HUDEP-2 (cell line): ENCODE measurements around the gene PLA2G6.
"Not testable (repeated sequence)": the region's sequence is repeated elsewhere in the genome, so short reads cannot be mapped to it uniquely, and the experiment has no call there.

Experiments used
- DNase-seq, 76 experiments: peaks; one replicate each; lab custom pipeline; 2025; ENCODE audit not compliant: unreplicated experiment in 76 of 76; lab: John Stamatoyannopoulos, UW

PLA2G6 gene

DNA sequence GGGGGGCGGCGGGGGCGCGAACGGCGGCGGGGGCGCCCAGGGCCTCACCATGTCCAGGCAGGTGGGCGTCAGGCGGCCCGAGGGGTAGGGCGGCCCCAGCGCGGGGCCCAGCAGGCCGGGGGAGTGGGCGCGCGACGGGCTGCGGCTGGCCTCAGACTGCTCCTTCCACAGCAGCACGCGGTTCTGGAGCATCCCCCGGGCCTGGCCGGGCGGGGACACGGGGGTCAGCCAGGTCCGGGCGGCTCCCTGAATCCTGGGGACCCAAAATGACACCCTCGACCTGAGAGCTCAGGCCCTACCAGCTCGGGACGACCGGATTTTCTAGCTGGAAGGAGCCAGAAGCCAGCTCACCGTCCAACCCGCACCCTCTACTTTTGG, 92.2 kb downstream of the PLA2G6 start:
- no peak for DNase-seq

DNA sequence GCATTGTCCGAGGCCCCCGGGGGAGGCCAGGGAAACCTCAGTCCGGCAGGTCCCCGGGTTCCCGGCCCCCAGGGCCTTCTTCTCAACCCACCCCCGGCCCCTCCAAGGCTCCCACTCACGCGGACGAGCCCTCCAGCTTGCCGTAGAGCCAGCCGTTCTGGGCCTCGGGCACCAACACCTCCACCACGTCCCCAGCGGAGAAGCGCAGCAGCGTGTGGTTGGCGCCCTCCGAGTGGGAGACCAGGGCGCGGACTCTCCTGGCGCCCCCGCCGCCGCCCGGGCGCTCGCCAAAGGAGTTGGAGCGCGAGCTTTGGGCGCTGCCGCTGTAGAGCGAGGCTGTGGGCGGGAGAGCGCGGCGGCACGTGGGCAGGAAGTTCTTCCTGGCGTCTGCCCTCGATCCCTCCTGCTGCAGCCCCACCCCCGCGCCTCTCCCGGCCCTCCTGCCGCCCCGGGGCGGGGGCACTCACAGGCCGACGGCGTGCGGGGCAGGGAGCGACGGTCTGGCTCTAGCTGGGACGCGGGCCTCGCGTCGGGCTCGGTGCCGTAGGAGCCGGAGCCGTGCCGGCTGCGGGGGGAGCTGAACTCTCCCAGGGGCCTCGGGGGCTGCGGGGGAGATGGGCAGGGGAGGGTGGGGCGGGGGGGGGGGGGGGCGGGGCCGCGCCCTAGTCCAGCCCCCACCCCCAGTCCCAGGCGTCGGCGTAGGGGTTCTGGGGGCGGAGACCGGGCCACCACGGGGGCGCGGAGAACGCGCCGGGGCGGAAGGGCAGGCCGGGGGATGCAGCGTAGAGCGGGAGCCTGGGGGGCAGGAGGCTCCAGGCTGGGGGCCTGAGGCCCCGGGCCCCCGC, 92.8 kb downstream of the PLA2G6 start:
- peak in 3 of 76 experiments; percentile 18 to 41 (median 35) for DNase-seq

DNA sequence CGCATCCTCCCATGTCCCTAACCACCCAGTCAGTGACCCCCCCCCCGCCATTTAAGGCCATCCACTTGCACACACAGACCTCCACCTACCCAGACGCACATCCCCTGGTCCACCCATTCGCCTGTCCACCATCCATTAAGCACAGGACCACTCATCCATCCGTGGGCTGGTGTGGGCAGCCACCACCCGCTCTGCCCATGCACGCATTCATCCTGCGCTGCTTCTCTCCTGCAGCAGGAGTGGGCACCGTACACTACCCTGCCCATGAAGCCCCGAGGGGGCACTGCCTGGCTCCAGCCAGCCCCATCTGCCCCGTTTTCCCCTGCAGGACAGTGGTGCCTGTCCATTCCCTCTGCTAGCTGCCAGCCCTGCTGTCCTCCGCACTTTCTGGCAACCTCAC, 93.8 kb downstream of the PLA2G6 start:
- no peak for DNase-seq

DNA sequence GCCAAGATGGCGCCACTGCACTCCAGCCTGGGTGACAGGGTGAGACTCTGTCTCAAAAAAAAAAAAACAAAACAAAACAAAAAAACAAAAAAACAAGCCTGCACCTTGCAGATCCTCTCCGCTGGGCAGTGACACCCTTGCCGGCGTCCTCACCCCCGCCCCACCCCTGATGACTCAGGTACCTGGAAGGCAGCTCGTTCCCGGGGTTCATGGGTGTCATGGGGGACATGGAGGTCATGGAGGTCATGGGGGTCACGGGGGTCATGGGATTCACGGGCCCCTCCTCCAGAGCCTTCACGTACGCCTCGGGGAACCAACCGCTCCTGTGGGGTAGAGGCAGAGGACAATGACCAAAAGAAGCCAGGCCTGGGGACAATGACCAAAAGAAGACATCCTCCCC, 94.7 kb downstream of the PLA2G6 start:
- DNase-seq: no peak

DNA sequence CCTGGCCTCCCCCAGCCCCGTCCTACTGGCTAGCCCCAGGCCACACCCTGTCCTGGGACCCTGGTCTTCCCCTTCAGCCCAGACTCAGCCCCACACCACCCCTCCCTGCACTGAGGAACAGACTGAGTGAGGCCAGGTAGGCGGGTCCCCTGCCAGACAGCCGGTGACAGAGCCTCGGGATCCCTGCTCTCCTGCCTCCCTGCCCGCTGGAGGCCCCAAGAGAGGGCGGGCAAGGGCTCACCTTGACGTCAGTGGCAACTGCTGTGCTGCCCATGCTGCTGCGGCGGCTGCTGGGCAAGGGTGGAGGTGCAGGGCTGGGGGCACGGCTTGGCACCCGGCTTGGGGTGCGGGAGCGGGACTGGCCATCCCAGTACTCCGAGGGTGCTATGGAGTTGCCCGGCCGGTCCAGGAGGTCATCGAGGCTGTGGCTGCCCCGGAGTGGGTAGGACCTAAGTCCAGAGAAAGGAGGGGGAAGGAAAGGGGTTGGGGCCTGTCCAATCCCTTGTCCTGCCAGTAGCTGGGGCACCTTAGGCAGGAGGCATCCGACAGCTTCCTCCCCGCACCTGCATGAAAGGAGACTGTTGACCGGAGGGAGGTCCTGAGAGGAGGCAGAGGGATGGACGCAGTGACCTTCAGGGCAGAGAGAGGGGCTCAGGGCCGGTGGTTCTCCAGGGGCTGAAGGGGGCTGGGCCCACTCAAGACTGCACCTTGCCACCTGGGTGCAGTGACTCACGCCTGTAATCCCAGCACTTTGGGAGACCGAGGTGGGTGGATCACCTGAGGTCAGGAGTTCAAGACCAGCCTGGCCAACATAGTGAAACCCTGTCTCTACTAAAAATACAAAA, 95.4 kb downstream of the PLA2G6 start:
- DNase-seq: no peak

DNA sequence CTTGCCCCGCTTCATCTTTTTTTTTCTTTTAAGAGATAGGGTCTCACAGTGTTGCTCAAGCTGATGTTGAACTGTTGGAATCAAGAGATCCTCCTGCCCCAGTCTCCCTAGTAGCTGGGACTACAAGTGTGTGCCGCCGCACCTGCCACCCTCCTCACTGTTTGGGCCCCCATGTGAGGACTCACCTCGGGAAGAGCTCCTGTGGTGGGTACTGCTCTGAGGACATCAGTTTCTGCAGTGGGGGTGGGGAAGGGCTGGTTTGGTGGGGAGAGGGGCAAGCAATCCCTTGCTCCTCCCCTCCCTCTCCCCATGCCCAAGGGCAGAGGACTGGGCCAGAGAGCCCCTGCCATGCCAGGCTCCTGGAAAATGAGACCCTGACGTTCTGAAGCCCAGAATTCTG, 96.1 kb downstream of the PLA2G6 start:
- no peak for DNase-seq

DNA sequence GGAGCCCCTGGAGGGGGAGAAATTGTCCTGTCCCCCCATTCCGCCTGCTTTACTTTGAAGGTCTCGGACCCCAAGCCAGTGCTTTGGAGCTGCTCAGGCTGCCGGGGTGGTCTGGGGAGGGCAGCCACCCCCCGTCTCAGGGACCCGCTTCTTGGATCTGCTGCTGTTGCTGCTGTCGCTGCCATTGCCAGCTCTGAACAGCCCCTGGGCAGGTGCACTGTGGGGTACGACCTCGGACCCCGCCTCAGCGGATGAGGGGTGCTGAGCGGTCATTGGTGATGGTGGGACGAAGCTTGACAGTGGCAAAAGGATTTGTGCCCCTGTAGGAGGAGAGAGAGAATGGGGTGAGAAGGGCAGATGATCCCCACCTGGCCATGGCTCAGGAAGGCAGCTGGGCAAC, 96.6 kb downstream of the PLA2G6 start:
- DNase-seq: no peak

DNA sequence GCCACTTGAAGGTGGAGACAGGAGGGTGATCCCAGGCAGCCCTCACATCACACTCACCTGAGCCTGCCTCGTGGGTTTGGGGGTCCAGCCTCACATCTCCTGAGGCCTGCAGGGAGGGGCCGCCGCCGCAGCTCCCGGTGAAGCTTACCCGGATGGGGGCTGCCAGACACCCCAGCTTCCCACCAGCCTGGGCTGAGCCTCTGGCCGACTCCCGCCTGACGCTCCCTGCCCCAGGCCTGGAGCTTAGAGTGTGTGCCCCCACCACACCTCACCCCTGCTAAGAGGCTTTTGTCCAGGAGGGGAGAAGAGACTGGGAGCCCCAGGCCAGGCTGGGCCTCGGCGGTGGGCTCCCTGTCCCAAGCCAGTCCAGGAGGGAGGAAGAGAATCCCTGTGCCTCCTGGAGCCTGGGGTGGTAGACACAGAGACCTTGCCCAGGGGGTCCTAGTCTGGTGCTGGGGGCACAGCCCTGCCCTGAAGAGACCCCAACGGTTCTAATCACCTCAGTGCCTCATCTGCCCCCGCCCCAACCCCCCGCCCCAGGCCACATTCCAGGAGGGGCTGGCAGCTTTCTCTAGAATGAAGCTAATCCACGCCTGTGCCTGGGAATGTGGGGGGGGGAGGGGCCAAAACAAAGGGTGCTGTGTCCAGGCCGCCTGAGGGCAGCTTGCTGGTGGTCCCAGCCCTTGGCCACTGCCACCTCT, 97.5 kb downstream of the PLA2G6 start, which contains the start of gene SLC16A8:
SLC16A8 (minus strand) TSS at position 254 of the 701 bp plus-strand sequence. CDS start 1,311 bp downstream, outside the sequence.
- no peak for DNase-seq

DNA sequence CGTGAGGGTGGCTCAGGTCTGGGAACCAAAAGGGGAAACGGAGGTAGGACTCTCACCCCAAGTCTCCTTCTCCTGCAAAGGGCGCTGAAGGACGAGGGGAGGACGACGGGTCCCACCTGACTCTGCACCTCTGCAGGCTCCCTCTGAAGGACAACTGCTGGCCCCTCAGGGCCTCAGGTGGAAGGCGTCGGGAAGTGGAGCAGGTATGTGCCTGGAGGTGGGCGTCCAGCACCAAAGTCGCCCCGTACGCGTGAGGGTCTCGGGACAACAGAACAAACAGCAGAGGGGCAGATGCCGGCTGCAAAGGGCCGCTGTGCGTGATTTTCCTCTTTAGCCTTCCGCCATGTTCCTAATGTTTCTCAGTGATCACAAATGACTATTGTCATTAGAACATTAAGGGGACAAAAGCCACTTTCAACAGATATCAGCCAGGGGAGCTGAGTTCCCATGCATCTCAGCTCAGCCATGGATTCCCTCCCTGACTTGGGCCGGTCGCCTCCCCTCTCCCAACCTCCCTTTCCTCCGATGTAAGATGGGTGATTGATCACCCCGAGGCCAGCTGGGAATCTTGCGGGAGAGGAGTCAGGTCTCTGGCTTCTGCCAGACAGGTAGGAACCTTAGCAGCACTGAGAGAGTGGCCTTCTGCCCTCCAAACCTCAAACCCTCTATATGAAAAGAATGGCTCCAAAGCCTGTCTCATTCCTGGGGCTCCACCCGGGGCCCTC, 98.5 kb downstream of the PLA2G6 start:
- DNase-seq: no peak

DNA sequence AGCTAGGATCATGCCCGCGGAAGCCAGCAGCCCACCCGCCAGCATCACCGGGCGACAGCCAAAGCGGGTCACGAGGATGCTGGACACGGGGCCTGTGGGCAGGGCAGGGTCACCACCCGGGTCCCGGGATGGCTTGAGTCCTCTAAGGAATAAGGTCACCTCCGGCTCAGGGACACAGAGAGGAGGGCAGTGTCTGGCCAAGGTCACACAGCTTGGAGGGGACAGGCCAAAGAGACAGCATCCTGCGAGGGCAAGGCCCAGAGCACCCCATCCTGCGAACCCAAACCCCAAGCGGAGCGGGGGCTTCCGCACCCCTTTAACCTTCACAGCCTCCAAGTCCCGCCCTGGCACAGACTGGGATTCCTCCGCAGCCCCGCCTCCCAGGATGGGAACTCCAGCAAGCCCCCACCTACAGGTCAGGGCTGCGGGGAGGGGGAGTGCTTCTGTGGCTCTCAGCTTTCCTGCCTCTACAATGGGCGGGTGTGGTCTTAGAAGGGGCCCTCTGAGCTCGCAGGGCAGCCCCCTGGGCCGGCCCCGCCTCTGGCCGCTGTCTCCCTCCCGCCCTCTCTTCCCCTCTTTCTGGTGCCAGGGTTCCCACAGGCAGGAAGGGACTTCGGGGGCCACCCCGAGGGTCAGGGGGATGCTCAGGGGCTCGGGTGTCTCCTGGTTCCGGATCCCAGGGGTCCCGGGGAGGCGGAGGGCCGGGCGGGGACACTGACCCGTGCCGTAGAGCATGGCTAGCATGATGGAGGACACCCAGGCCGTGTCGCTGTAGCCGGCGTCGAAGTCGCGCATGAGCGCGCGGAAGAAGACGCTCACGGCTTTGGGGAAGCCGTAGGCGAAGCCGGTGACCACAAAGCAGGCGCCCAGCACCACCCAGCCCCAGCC, 99.4 kb downstream of the PLA2G6 start:
- no peak for DNase-seq

DNA sequence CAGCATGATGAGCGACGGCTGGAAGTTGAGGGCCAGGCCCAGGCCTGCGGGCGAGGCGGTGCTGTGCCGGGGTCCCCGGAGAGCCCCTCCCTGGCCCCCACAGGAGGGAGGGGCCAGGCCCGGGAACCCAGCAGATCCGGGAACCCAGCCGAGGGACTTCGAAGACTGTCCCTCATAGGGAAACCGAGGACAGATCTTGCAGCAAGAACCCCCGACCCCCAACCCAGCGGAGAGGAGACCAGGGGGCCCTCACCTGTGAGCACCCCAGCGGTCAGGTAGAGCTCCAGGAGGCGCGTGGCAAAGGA, 100.0 kb downstream of the PLA2G6 start:
- DNase-seq: no peak

DNA sequence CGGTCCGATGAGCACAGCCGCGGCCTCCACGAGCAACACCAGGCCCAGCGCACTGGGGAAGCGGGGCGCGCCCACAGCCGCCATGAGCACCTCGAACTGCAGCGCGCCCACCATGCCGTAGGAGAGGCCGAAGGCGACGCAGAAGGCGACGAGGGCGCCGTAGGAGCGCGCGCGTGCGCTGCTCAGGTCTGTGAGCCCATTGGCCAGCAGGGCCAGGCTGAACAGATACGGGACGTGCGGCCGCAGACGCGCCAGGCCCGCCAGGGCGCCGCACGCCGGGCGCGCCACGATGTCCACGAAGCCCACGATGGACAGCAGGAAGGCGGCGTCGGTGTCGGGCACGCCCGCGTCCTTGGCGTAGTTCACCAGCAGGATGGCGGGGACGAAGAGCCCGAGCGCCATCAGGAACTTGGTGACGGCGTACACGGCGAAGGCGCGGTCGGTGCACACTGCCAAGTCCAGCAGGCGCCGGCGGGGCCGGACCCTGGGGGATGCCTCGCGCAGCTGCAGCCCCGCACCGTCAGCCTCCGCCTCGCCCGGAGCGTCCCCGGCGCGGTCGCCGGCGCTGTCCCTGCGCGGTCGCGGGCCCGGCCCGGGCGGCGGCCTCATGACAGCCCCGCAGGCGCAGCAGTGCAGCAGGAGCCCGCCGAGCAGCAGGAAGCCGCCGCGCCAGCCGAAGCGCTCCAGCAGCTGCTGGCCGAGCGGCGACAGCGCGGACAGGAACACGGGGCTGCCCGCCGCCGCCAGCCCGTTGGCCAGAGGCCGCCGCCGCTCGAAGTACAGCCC, 100.6 kb downstream of the PLA2G6 start:
- DNase-seq: peak in 29 of 76 experiments; percentile 7 to 54 (median 26)

DNA sequence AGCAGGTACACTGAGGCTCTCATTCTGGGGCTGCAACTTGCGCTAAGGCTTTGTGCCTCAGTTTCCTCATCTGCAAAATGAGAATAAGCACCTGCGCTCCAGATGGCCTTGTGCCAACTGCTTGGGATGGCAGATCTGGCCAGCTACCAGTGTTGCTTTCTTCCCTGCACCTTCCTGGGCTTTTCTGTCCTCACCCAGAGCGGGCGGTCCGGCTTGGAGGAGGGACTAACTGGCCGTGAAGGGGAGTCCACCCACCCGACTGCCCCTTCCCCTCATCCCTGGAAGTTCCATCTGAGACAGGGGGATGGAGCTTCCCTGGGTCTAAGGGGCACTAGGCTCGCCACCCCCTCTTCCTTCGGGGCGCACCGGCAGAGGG, 101.2 kb downstream of the PLA2G6 start:
- DNase-seq: no peak

DNA sequence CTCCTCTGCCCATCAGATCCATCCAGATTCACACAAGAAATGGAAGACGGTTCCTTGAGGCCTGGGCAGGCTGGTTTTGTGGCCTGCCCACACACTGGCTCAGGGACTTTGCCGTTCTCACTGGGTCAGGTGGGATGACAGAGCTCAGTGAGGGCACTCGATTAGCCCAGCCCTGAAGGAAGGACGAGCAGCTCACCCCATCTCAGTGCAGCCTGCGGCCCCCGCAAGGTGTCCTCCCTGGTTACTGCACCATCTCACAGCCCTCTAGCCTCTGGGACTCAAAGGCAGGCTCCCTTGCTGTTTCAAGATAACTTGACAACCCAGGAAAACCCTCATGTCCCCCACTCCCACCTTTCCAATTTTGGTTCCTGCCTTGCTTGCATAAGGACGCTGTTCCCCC, 101.8 kb downstream of the PLA2G6 start:
- DNase-seq: no peak

DNA sequence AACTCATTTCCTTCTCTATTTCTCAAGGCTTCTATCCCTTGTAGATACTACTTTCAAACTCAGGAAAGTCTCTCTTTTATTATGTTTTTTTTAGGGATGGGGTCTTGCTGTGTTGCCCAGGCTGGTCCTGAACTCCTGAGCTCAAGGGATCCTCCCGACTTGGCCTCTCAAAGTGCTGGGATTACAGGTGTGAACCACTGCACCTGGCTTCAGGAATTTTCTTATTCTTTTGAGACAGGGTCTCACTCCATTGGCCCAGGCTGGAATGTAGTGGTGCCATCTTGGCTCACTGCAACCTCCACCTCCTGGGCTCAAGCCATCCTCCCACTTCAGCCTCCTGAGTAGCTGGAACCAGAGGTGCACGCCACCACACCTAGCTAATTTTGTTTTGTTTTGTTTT, 102.4 kb downstream of the PLA2G6 start:
- DNase-seq: not testable (repeated sequence)

DNA sequence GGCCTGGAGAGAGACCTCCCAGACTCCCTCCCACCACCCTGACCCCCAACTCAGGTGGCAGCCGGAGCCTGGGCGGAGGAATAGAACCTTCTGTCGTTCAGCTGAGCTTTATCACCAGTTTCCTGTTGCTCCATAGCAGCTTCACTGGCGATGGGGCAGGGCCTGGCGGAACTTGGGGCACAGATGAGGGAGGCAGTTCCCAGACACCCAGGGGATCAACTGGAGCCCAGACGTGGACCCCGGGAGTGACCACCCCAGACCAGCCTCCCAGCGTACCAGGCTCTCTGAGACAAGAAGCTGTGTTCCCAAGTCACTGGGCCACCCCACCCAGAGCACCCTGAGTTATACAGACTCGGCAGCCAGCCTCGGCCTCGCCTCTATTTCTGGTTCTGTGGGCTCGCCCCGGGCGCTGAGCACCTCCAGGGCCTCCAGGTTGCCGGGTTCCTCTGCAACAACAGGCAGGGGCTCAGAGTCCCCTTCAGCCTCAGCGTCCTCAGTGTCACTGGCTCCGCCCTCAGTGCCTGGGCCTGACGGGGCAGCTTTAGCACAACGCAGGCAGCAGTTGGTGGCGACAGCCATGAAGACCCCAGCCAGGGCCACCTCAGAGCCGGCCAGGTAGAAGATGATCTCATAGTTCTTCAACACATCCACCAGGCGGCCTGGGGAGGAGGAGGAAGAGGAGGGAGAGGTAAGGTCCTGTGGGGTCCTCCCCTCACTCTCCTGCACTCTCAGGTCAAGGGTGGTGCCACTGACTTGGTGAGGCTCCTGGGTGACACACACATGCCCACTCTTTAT, 103.4 kb downstream of the PLA2G6 start:
- DNase-seq: no peak

DNA sequence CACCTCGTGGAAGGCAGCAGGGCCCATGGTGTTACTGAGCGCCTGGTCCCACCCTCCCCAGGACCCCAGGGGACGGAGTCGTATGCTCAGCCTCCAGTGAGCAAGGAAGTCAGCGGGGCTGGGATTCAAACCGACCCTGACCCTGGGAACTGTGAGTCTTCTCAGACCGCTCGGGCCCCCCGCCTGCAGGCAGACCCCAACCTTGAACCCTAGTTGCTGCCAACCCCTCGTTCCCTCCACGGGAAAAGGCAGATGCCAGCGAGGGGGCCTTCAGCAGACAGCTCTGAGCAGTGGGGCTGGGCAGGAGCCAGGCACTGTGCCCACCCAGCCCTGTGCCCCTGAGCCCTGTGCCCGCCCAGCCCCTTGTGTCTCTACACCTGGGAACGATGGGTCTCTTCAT, 104.0 kb downstream of the PLA2G6 start:
- no peak for DNase-seq

DNA sequence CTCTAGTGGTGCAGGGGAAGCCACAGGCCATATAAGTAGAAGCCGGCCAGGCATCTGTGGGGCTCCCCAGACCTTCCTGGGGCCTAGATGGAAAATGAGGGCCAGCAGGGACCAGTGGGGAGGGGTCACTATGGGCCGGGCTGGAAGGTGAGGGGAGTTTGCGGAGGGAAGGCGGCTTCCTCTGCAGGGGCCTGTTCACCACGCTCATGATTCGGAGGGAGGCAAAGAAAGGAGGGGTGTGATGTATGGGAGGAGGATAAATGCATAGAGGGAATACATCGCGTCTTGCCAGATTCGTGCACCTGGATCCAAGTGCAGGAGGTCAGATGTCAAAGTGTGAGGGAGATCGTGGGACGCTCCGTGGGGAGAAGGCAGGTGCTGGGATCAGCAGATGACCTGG, 104.5 kb downstream of the PLA2G6 start:
- DNase-seq: no peak
